Sigmoid colon (tissue), 7 donors: ENCODE data around the gene ANXA3. TPM values are rescaled to one million over a fixed set of nuclear protein-coding genes. Genes with fewer than 3 reads are reported as not detected.

Source experiments
- DNase-seq: peaks from one replicate; pipeline ENCODE4 v3.0.0-alpha.2; 2019
- H3K27ac ChIP-seq, 4 donors: fragments of 200-600 bp; sonication (generic); one replicate each; pipeline ENCODE4 v1.5.1; 2016 to 2019; ENCODE audit warnings: mild to moderate bottlenecking in 1 of 4
- H3K27me3 ChIP-seq, 3 donors: fragments of 200-600 bp; sonication (generic); one replicate each; pipeline ENCODE4 v1.5.1; 2019; ENCODE audit warnings: mild to moderate bottlenecking in 1 of 3
- H3K36me3 ChIP-seq, 4 donors: fragments of 200-600 bp; sonication (generic); one replicate each; pipeline ENCODE4 v1.5.1; 2016 to 2019
- H3K4me1 ChIP-seq, 4 donors: fragments of 200-600 bp; sonication (generic); one replicate each; pipeline ENCODE4 v1.5.1; 2017 to 2019
- H3K4me3 ChIP-seq, 4 donors: fragments of 200-600 bp; sonication (generic); one replicate each; pipeline ENCODE4 v1.5.1; 2017 to 2019; ENCODE audit warnings: mild to moderate bottlenecking in 2 of 4, moderate library complexity in 1 of 4
- H3K9me3 ChIP-seq, 4 donors: fragments of 200-600 bp in 3 of 4; sonication (generic) in 3 of 4; one replicate each; pipeline versions ENCODE4 v1.5.1 to v1.6.1; 2013 to 2019
- CTCF ChIP-seq, 4 experiments: fragments of 450-650 bp in 3 of 4; fragments of 200-600 bp in 1 of 4; IDR thresholded peaks; one replicate each; pipeline ENCODE4 v1.5.1; 2016 to 2019; ENCODE audit warnings: antibody characterized with exemption in 4 of 4, mild to moderate bottlenecking in 3 of 4, moderate library complexity in 2 of 4
- EP300 ChIP-seq, 4 donors: sonication (generic); formaldehyde crosslinking; IDR thresholded peaks; one replicate each; pipeline ENCODE4 v1.6.1; 2017; ENCODE audit warnings: antibody characterized with exemption in 4 of 4
- POLR2A ChIP-seq, 2 donors: fragments of 450-650 bp; IDR thresholded peaks; one replicate each; pipeline ENCODE4 v1.6.1; 2016; ENCODE audit warnings: antibody characterized with exemption in 2 of 2, mild to moderate bottlenecking in 2 of 2, moderate library complexity in 2 of 2
- POLR2AphosphoS5 ChIP-seq, 4 donors: sonication (generic); formaldehyde crosslinking; IDR thresholded peaks; one replicate each; pipeline ENCODE4 v1.6.1; 2017; ENCODE audit warnings: antibody characterized with exemption in 4 of 4
- WGBS, 2 donors: extraction: QIAGEN DNeasy Blood & Tissue Kit; methylation state at CpG; one replicate each; pipeline ENCODE4 v1.1.7; 2013; 5-methylcytosine and 5-hydroxymethylcytosine counted together
- intact Hi-C: fragments of 100-400 bp; cut with DNase I; formaldehyde crosslinking; loops from one replicate; pipeline ENCODE4 v1.15.1; 2023
- polyA plus RNA-seq, 3 donors: library from polyadenylated mRNA; stranded (reverse); fragments of 200-250 nt; gene quantifications; one replicate each; pipeline ENCODE4 v1.2.3, GENCODE V29; 2013
- total RNA-seq, 4 donors: library from RNA; depleted of rRNA; stranded (reverse); fragments of >200 nt; gene quantifications; one replicate each; pipeline ENCODE4 v1.1.0, GENCODE V29; 2016
- donor health status: healthy with polysubstance abuse.
- donor health status: Bipolar disorder and iron deficiency.
- donor health status: healthy.

Gene ANXA3
- total and polyA plus RNA-seq, 7 donors: 17.8 to 109 (median 46.4) TPM

GRCh38 chr4:78560296-78560963 is 8.9 kb downstream of the ANXA3 start:
- Histone ChIP-seq H3K27ac (peak overlapping the region in 3 of 4 donors; percentile 17 to 79 (median 23)), H3K27me3 (no peaks in the 10 kb centered on the region), H3K9me3 (no peaks in the 10 kb centered on the region), H3K4me1 (peaks cover 0 to 36% (median 27%) of the 10 kb centered on the region in 4 donors), H3K4me3 (no peak overlapping the region), H3K36me3 (no peaks in the 10 kb centered on the region)
- 90 to 93% methylated on average over 2 of the region's 2 CpGs for WGBS, 2 donors
- TF ChIP-seq CTCF (IDR thresholded peaks at IDR 0.05) (no peak), EP300 (IDR thresholded peaks at IDR 0.05) (no peak), POLR2AphosphoS5 (IDR thresholded peaks at IDR 0.05) (no peak), POLR2A (IDR thresholded peaks at IDR 0.05) (no peak)
- DNase-seq: no peak
- intact Hi-C loops: no loop called here

- Histone ChIP-seq H3K27ac (peak overlapping the region in 3 of 4 donors; percentile 23 to 79 (median 33)), H3K4me3 (no peak overlapping the region), H3K9me3 (no peaks in the 10 kb centered on the region), H3K27me3 (no peaks in the 10 kb centered on the region), H3K4me1 (peaks cover 0 to 44% (median 30%) of the 10 kb centered on the region in 4 donors), H3K36me3 (no peaks in the 10 kb centered on the region)
- TF ChIP-seq EP300 (IDR thresholded peaks at IDR 0.05) (no peak), POLR2AphosphoS5 (IDR thresholded peaks at IDR 0.05) (no peak), CTCF (IDR thresholded peaks at IDR 0.05) (no peak), POLR2A (IDR thresholded peaks at IDR 0.05) (no peak)
- intact Hi-C loops: no loop called here
- no peak for DNase-seq
Measured at GRCh38 chr4:78561677-78562076, 10.1 kb downstream of the ANXA3 start.

GRCh38 chr4:78562687-78563086 is 11.1 kb downstream of the ANXA3 start:
- Histone ChIP-seq H3K27me3 (no peaks in the 10 kb centered on the region), H3K4me1 (peaks cover 0 to 49% (median 33%) of the 10 kb centered on the region in 4 donors), H3K9me3 (no peaks in the 10 kb centered on the region), H3K27ac (peak overlapping the region in 2 of 4 donors; percentile 33 to 79), H3K36me3 (no peaks in the 10 kb centered on the region), H3K4me3 (no peak overlapping the region)
- intact Hi-C loops: no loop called here
- DNase-seq: no peak
- TF ChIP-seq POLR2AphosphoS5 (IDR thresholded peaks at IDR 0.05): no peak
- no peak for TF ChIP-seq POLR2A (IDR thresholded peaks at IDR 0.05)
- TF ChIP-seq EP300 (IDR thresholded peaks at IDR 0.05): no peak
- TF ChIP-seq CTCF (IDR thresholded peaks at IDR 0.05): no peak
- WGBS, 2 donors: 78 to 79% methylated on average over 4 of the region's 4 CpGs

GRCh38 chr4:78565971-78566372 is 14.4 kb downstream of the ANXA3 start:
- 86 to 91% methylated on average over 2 of the region's 2 CpGs for WGBS, 2 donors
- intact Hi-C loops: no loop called here
- no peak overlapping the region for H3K4me3 ChIP-seq
- H3K36me3 ChIP-seq: no peaks in the 10 kb centered on the region
- peak overlapping the region in 3 of 4 donors; percentile 52 to 79 (median 63) for H3K27ac ChIP-seq
- peak in 1 of 4 donors; percentile 14 for TF ChIP-seq EP300 (IDR thresholded peaks at IDR 0.05)
- no peak for TF ChIP-seq POLR2AphosphoS5 (IDR thresholded peaks at IDR 0.05)
- no peaks in the 10 kb centered on the region for H3K9me3 ChIP-seq
- no peaks in the 10 kb centered on the region for H3K27me3 ChIP-seq
- no peak for DNase-seq
- peaks cover 0 to 55% (median 39%) of the 10 kb centered on the region in 4 donors for H3K4me1 ChIP-seq

GRCh38 chr4:78566834-78567499 is 15.4 kb downstream of the ANXA3 start:
- Histone ChIP-seq H3K27me3 (no peaks in the 10 kb centered on the region), H3K27ac (peak overlapping the region; percentile 56 to 79 (median 64)), H3K36me3 (no peaks in the 10 kb centered on the region), H3K9me3 (no peaks in the 10 kb centered on the region), H3K4me3 (no peak overlapping the region), H3K4me1 (peaks cover 0 to 45% (median 29%) of the 10 kb centered on the region in 4 donors)
- no peak for TF ChIP-seq POLR2A (IDR thresholded peaks at IDR 0.05)
- intact Hi-C loops: no loop called here
- no peak for DNase-seq
- 49 to 76% methylated on average over 8 of the region's 8 CpGs for WGBS, 2 donors
